Stimulated activated CD8-positive, alpha-beta memory T cell treated with anti-CD3 and anti-CD28 coated beads, Interleukin-7, amount 100 ng/mL, for 4 hours (primary cell): ENCODE data around the gene CDK5RAP2.
"Not testable (repeated sequence)": the region's sequence is repeated elsewhere in the genome, so short reads cannot be mapped to it uniquely, and the experiment has no call there.

Experiments used
- DNase-seq, 2 donors: peaks; one replicate each; pipeline ENCODE4 v3.0.0-alpha.2; 2020; ENCODE audit warnings: low read depth in 2 of 2

CDK5RAP2 gene

GRCh38 chr9:120515996-120516395, 64.0 kb downstream of the CDK5RAP2 start:
- DNase-seq, result not testable (repeated sequence)

DNA sequence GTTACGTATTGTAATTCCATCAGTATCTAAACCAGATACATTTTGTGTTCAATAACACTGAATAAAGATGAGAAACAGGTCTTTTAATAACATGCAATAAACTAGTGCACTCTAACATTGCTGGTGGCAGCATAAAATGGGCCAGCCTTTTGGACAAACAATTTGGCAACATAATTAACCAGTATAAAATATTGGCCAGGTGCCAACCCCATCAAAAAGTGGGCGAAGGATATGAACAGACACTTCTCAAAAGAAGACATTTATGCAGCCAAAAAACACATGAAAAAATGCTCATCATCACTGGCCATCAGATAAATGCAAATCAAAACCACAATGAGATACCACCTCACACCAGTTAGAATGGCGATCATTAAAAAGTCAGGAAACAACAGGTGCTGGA, 64.5 kb downstream of the CDK5RAP2 start:
- DNase-seq, result not testable (repeated sequence)

DNA sequence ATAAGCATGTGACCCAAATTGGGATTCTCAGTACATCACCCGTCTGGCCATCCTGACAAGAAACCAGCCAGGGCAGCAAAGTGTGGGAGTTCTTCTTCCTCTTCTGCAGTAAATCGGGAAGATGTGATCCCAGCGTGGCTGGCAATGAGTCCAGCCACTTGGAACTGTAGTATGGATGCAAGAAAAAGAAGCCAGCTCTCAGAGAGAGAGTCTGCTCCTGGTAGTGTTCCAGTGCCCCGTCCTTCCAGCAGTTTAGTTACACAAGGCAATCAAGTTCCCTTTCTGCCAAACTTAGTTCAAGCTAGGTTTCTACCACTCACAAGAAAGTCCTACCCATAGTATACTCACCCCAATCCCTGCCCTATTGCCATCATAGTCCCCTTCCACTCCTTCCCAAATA, 65.6 kb downstream of the CDK5RAP2 start:
- DNase-seq, result no peak

GRCh38 chr9:120513825-120514396, 66.1 kb downstream of the CDK5RAP2 start:
- DNase-seq, result no peak

DNA sequence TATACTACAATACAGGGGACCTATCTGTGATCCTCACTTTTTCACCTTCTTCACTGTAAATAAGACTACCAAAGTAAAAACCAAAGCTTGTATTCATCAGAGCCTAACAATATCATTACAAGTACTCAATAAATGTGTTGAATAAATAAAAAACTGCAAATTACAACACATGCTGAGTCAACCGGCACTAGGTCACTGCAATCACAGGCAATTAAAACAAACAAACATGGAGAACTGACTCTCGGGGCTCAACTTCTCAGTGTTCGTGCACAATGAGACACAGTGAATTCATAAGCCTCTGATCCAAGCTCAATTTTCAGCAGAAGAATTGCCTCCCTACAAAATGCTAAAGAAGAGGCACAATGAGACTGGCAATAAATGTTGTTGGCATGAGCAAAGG, 69.2 kb downstream of the CDK5RAP2 start:
- no peak for DNase-seq

- no peak for DNase-seq
Observed at GRCh38 chr9:120507936-120508510, 71.9 kb downstream of the CDK5RAP2 start.

DNA sequence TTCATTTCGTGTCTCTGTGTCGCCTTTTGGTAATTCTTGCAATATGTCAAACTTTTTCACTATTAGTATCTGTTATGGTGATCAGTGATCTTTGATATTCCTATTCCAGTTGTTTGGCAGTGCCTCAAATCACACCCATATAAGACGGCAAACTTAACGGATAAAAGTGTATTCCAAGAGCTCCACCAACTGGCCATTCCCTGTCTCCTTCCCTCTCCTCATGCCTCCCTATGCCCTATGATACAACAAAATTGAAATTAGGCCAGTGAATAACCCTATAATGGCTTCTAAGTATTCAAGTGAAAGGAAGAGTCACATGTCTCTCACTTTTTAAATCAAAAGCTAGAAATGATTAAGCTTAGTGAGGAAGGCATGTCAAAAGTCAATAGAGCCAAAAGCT, 74.8 kb downstream of the CDK5RAP2 start:
- no peak for DNase-seq

DNA sequence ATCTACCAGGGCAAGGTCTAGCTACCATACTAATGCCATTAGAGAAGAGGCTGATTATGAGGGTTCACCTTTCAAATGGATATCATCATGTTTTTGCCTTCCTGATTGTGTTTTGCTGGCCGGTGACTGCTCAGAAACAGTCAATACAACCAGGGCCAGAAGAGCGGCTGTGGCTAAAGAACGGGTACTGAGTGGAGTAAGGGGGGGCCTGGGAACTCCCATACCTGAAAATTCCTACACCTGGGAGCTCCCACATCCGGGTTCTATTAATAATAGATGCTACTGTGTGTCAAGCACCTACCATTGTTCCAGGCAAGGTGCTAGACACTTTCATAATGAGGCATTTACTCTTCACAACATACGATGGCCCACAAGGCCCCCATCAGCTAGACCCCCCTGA, 79.2 kb downstream of the CDK5RAP2 start:
- DNase-seq, result no peak

GRCh38 chr9:120497865-120498264, 82.1 kb downstream of the CDK5RAP2 start:
- DNase-seq, result not testable (repeated sequence)

- not testable (repeated sequence) for DNase-seq
Observed at GRCh38 chr9:120496438-120496837, 83.5 kb downstream of the CDK5RAP2 start.

GRCh38 chr9:120490888-120491595, 88.9 kb downstream of the CDK5RAP2 start:
- no peak for DNase-seq

DNA sequence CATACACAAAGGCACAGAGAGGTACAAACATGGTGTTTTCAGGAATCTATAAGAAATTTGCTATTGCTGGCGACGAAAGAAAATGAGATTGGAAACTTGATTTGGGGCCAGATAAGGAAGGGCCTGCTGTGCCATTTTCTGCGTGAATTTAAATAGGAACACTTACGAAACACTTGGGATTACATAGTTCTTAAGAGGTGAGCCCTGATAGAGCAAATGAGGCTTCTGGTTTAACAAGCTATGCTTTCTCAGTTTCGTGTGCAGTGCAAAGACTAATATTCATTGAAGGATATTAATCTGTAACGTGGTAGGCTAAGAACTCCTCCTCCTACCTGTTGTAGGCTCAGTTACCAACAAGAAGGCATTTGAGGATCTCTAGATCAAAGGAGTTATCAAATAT, 93.1 kb downstream of the CDK5RAP2 start:
- DNase-seq, result no peak

DNA sequence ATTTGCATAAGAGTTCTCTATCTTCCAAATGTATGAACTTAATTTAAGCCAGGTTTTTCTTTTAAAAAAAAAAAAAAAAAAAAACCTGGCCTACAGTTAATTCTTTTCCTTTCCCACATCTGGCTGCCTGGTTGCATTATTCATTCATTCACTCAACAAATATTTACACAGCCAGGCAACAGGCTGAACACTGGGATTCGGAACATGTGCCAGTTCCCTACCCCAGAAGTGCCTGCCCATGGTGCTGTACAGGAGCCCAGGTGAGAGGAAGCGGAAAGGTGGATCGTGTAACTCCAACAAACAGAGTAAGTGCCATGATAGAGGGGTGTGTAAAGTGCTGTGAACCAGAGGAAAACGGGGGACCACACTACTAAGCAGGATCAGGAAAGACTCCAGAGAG, 93.6 kb downstream of the CDK5RAP2 start:
- DNase-seq, result no peak

DNA sequence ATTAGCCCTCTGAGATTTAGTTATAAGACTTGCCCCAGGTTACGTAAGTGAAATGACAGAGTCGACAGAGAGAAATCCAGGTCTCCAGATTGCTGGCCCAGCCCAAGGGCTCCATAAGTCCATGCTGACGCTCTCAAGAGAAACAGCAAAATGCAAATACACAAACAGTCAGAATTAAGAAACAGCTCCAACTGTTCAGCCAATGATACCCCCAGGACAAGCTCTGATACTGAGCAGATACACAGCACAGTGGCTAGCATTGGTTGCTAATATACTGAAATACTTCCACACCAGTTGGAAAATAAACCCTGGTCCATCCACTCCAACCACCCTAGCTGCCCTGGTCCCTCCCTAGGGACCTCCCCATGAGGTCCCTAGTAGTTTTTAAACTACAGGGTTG, 94.2 kb downstream of the CDK5RAP2 start:
- DNase-seq, result no peak

DNA sequence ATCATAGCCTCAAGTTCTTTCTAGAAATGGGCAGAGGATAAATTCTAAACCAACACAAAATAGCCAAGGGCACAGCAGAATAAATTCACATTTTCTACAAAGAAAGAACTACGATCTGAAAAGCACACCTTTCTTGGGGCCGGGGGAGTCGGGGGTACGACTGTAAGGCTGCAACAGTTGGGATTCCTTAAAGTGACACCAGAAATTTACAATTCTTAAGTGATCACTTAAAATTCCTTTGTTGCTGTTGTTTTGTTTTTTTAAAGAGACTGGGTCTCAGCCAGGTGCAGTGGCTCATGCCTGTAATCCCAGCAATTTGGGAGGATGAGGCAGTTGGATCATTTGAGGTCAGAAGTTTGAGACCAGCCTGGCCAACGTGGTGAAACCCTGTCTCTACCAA, 95.8 kb downstream of the CDK5RAP2 start:
- DNase-seq, result no peak

DNA sequence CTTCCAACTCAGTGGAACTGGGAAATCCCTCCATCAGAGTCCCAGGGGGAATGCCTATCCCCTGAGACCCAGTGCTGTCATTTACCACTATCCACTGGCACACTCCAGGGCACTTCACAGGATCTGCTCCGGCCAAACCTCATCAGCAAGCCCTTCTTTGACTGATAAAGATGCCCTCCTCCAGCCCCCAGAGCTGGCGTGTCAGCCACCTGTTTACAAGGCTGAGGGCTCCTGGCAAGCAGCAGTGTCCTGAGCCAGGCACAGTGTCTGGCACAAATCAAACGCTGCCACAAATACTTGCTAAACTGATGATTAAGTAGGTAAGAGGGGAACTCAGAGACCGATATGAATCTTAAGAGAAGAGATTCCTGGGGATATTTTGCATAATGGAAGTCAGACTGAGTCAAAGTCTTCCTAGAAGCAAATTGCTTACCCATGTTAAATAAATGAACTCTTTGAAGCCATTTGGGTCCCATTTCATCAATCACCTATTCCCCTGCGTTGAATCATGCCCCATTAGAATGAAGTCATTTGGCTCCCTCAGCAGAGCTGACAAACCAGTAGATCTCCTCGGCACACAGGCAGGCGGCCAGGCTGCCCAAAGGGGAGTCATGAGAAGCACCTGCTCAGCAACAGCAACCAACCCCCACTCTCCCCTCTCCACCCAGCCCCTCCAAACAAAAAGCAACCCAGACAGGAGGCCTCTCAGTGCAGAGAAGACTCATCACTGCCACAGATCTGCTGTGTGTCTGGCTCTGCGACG, 97.4 kb downstream of the CDK5RAP2 start:
- no peak for DNase-seq

DNA sequence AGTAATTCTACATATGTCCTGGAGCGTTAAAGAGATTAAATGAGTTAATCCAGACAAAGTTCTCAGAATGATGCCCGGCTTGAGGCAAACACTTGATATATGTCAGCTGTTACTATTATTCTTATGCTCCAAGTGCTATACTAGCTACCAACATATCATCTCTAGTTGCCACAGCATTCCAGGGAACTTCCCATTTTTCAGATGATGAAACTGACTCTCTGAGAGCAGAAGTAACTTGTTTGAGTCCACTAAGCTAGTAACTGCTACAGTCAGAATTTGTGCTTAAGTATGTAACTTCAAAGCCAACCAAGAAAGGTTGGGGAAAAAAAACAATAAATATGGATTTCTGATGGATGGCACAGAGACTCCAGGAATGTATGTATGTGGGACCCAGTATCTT, 98.1 kb downstream of the CDK5RAP2 start:
- DNase-seq, result no peak

- no peak for DNase-seq
Observed at GRCh38 chr9:120481248-120481647, 98.7 kb downstream of the CDK5RAP2 start.

- no peak for DNase-seq
Observed at GRCh38 chr9:120480707-120481106, 99.3 kb downstream of the CDK5RAP2 start.

GRCh38 chr9:120478208-120478607, 101.8 kb downstream of the CDK5RAP2 start:
- DNase-seq, result no peak

GRCh38 chr9:120477534-120478001, 102.4 kb downstream of the CDK5RAP2 start:
- no peak for DNase-seq

DNA sequence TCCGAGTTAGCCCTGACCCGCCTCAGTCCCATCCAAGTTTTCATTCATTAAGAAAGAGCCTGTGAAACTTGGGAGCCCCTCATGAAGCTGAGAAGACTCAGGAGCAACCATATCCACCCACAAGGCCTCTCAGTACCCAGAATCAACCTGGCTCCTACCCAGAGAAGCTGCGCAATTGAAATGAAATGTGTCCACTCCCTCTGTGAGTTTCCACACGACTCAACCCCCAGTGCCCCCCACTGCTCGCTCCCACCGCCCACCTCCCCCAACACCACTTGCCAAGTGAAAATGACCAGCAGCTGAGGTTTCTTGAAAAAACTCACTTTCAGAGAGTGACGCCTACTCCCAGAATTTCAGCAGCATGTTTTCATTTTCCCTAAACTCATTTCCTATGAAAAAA, 104.6 kb downstream of the CDK5RAP2 start:
- DNase-seq, result no peak
